Measurements from ENCODE around the gene MBOAT2. TPM values are rescaled to one million over a fixed set of nuclear protein-coding genes. Genes with fewer than 3 reads are reported as not detected.

Gene MBOAT2
- polyA plus RNA-seq, 1 donor, result 20.7 TPM

GRCh38 chr2:8888963-8889362 lies 114.5 kb downstream of the MBOAT2 start:
- Histone ChIP-seq H3K27ac (ENCODE audit: low read length) (no peak overlapping the region), H3K4me1 (ENCODE audit: control insufficient read depth, insufficient read depth, low read length) (peaks cover 8% of the 10 kb centered on the region), H3K4me3 (ENCODE audit: low read length) (no peak overlapping the region), H3K36me3 (ENCODE audit: control insufficient read depth, insufficient read depth, low read length) (no peaks in the 10 kb centered on the region), H3K9me3 (ENCODE audit: control insufficient read depth, low read depth, low read length) (no peaks in the 10 kb centered on the region), H3K27me3 (ENCODE audit: control insufficient read depth, insufficient read depth, low read length) (no peaks in the 10 kb centered on the region)
- no CpG with 5 or more reads among the region's 8 CpGs for WGBS (ENCODE audit: insufficient coverage, low lambda C conversion rate)
- DNase-seq, result no peak

DNA sequence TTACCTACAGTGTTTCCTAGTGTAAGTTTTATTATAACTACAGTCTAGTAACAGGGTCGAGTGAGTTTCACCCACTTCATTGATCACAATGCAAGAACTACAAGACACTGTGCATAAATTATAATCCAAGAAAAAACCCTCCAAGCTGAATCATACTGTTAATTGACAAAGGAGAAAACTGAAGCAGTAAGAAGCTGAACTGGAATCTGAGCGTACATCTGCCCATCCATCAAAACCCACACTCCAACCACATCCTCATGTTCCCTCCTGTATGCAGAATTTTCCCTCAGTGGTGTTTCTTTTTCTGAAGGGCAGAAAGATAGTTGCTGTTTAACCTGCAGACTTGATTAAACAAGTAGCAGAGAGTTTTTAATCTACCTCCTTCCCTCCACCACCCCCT lies 116.6 kb downstream of the MBOAT2 start:
- no peaks in the 10 kb centered on the region for H3K9me3 ChIP-seq (ENCODE audit: control insufficient read depth, low read depth, low read length)

DNA sequence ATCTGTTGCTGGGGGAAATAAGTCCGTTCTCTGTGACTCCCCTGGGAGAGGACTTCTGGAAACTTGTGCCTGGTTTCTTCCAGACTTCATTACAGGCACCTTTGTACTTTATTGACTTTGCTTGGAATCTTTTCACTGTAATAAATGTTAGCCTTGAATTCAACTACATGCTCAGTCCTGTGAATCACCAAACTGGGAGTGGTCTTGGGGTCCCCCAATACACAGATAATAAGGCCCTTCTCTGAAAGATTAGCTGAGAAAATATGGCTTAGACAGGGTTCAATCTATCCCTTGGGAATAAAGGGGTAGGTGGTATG lies 117.3 kb downstream of the MBOAT2 start:
- Histone ChIP-seq H3K4me1 (ENCODE audit: control insufficient read depth, insufficient read depth, low read length) (peaks cover 8% of the 10 kb centered on the region), H3K27me3 (ENCODE audit: control insufficient read depth, insufficient read depth, low read length) (no peaks in the 10 kb centered on the region), H3K36me3 (ENCODE audit: control insufficient read depth, insufficient read depth, low read length) (no peaks in the 10 kb centered on the region), H3K9me3 (ENCODE audit: control insufficient read depth, low read depth, low read length) (no peaks in the 10 kb centered on the region), H3K27ac (ENCODE audit: low read length) (peak overlapping the region; percentile 6), H3K4me3 (ENCODE audit: low read length) (no peak overlapping the region)
- WGBS (ENCODE audit: insufficient coverage, low lambda C conversion rate), result no CpG with 5 or more reads among the region's 1 CpG
- DNase-seq, result peak; percentile 13 to 67

More for the DNA sequence above, 116.6 kb downstream of the MBOAT2 start:
- Histone ChIP-seq H3K4me1 (ENCODE audit: control insufficient read depth, insufficient read depth, low read length) (peaks cover 8% of the 10 kb centered on the region), H3K27ac (ENCODE audit: low read length) (no peak overlapping the region), H3K27me3 (ENCODE audit: control insufficient read depth, insufficient read depth, low read length) (no peaks in the 10 kb centered on the region), H3K36me3 (ENCODE audit: control insufficient read depth, insufficient read depth, low read length) (no peaks in the 10 kb centered on the region), H3K4me3 (ENCODE audit: low read length) (no peak overlapping the region)
- no peak for DNase-seq
- WGBS (ENCODE audit: insufficient coverage, low lambda C conversion rate), result 71% methylated on average over 1 of the region's 2 CpGs

DNA sequence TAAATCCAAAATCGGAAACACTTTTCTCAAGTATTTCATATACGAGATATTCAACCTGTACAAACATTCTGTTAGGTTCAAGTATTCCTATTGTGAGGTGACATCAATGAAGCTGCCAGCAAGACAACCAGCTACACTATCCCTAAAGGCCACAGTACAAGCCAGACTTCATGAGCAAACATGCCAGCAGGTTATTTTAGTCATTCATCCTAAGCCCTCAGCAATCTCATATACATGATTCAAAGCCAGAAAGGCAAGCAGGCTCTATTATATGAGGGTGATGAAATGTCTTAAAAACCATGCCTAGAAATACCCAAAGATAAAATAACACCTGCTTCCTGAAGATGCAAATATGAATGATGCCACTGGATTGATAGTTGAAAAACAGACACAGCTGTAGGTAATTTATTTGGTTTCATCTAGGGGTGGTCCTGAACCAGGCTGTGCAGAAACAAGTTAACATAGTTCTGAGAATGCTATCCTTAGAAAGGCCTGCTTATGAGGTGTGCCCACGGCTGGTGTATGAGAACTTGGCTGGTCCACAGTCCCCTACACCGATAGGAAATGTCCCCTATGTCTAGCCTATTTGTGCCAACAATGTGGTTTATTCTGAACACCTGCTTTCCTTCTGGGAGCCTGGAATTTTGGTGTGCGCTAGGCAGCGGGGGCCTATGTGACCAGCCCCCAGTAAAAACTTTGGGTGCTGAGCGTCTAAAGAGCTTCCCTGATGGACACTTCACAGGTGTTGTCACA lies 117.9 kb downstream of the MBOAT2 start:
- no peak for DNase-seq

DNA sequence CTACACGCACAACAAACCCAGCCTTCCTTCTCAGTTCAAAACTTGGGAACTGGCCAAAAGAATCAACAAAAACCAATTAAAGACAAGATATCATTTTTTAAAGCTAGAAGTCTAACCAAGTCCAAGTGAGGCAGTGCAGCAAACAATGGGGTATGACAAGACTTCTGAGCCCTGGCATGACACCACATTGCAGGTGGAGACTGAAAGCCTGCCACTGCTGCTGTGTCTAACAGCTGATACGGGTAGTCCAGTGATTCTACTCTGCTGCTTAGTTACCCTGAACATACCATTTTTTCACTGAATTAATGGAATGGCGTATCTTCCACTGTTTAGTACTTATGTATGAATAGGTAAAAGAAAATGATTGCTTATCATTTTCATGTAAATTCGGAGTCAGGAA lies 118.7 kb downstream of the MBOAT2 start:
- WGBS (ENCODE audit: insufficient coverage, low lambda C conversion rate), result 100% methylated on average over 1 of the region's 4 CpGs

More for the DNA sequence above, 117.9 kb downstream of the MBOAT2 start:
- peaks cover 8% of the 10 kb centered on the region for H3K4me1 ChIP-seq (ENCODE audit: control insufficient read depth, insufficient read depth, low read length)
- H3K27me3 ChIP-seq (ENCODE audit: control insufficient read depth, insufficient read depth, low read length), result no peaks in the 10 kb centered on the region
- H3K4me3 ChIP-seq (ENCODE audit: low read length), result no peak overlapping the region
- no peaks in the 10 kb centered on the region for H3K9me3 ChIP-seq (ENCODE audit: control insufficient read depth, low read depth, low read length)
- H3K36me3 ChIP-seq (ENCODE audit: control insufficient read depth, insufficient read depth, low read length), result no peaks in the 10 kb centered on the region
- no CpG with 5 or more reads among the region's 7 CpGs for WGBS (ENCODE audit: insufficient coverage, low lambda C conversion rate)
- H3K27ac ChIP-seq (ENCODE audit: low read length), result peak overlapping the region; percentile 6

DNA sequence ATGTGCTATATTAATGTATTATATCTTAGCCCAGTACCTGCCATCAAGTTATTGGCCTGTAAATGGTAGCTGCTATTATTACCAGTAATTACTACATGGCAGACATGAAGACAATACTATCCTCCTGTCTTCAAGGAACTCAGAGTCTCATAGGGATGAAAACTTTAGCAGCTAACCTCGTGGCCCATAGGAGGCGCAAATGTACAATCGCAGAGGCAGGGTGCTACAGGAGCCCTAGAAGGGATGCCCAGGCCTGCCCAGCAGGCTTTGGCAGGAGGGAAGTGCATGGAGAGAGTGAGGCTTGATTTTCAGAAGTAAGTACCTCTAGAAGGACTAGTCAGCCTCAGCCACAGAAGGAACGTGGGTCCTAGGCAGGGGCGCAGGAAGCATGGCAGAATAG lies 121.4 kb downstream of the MBOAT2 start:
- Histone ChIP-seq H3K9me3 (ENCODE audit: control insufficient read depth, low read depth, low read length) (no peaks in the 10 kb centered on the region), H3K27me3 (ENCODE audit: control insufficient read depth, insufficient read depth, low read length) (no peaks in the 10 kb centered on the region), H3K4me3 (ENCODE audit: low read length) (no peak overlapping the region), H3K36me3 (ENCODE audit: control insufficient read depth, insufficient read depth, low read length) (no peaks in the 10 kb centered on the region), H3K27ac (ENCODE audit: low read length) (no peak overlapping the region), H3K4me1 (ENCODE audit: control insufficient read depth, insufficient read depth, low read length) (peaks cover 8% of the 10 kb centered on the region)
- DNase-seq, result no peak
- WGBS (ENCODE audit: insufficient coverage, low lambda C conversion rate), result no CpG with 5 or more reads among the region's 5 CpGs

More for the DNA sequence above, 118.7 kb downstream of the MBOAT2 start:
- no peak overlapping the region for H3K27ac ChIP-seq (ENCODE audit: low read length)
- no peak for DNase-seq
- H3K9me3 ChIP-seq (ENCODE audit: control insufficient read depth, low read depth, low read length), result no peaks in the 10 kb centered on the region
- no peak overlapping the region for H3K4me3 ChIP-seq (ENCODE audit: low read length)
- no peaks in the 10 kb centered on the region for H3K36me3 ChIP-seq (ENCODE audit: control insufficient read depth, insufficient read depth, low read length)
- H3K27me3 ChIP-seq (ENCODE audit: control insufficient read depth, insufficient read depth, low read length), result no peaks in the 10 kb centered on the region
- H3K4me1 ChIP-seq (ENCODE audit: control insufficient read depth, insufficient read depth, low read length), result peaks cover 8% of the 10 kb centered on the region

- WGBS (ENCODE audit: insufficient coverage, low lambda C conversion rate), result no CpG with 5 or more reads among the region's 4 CpGs
- Histone ChIP-seq H3K27me3 (ENCODE audit: control insufficient read depth, insufficient read depth, low read length) (no peaks in the 10 kb centered on the region), H3K4me1 (ENCODE audit: control insufficient read depth, insufficient read depth, low read length) (no peaks in the 10 kb centered on the region), H3K4me3 (ENCODE audit: low read length) (no peak overlapping the region), H3K36me3 (ENCODE audit: control insufficient read depth, insufficient read depth, low read length) (no peaks in the 10 kb centered on the region), H3K9me3 (ENCODE audit: control insufficient read depth, low read depth, low read length) (no peaks in the 10 kb centered on the region), H3K27ac (ENCODE audit: low read length) (no peak overlapping the region)
- no peak for DNase-seq
Measured at GRCh38 chr2:8877894-8878293, 125.6 kb downstream of the MBOAT2 start.

DNA sequence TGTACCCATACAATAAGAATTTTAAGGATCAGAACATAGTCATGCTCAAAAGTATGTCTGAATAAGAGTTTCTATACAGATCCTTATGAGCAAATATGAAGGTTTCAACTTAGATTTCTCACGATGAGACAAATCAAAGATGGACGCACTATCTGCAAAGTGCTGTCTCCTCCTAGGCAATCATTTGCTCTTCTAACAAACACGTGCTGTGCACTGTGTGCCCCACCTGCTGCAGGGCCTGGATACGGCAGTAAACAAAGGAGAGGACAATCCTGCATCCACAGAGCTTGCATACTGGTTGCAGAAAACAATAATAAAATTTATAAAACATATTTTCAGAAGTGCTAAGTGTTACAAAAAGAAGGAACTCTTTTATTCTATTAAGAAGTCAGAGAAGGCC lies 126.2 kb downstream of the MBOAT2 start:
- H3K4me1 ChIP-seq (ENCODE audit: control insufficient read depth, insufficient read depth, low read length), result no peaks in the 10 kb centered on the region
- no CpG with 5 or more reads among the region's 4 CpGs for WGBS (ENCODE audit: insufficient coverage, low lambda C conversion rate)
- no peaks in the 10 kb centered on the region for H3K27me3 ChIP-seq (ENCODE audit: control insufficient read depth, insufficient read depth, low read length)
- H3K27ac ChIP-seq (ENCODE audit: low read length), result no peak overlapping the region
- H3K36me3 ChIP-seq (ENCODE audit: control insufficient read depth, insufficient read depth, low read length), result no peaks in the 10 kb centered on the region
- H3K4me3 ChIP-seq (ENCODE audit: low read length), result no peak overlapping the region
- H3K9me3 ChIP-seq (ENCODE audit: control insufficient read depth, low read depth, low read length), result no peaks in the 10 kb centered on the region
- no peak for DNase-seq

- H3K4me3 ChIP-seq (ENCODE audit: low read length), result no peak overlapping the region
Measured at GRCh38 chr2:8876628-8877027, 126.9 kb downstream of the MBOAT2 start.

GRCh38 chr2:8872821-8873432 lies 130.6 kb downstream of the MBOAT2 start:
- Histone ChIP-seq H3K4me1 (ENCODE audit: control insufficient read depth, insufficient read depth, low read length) (no peaks in the 10 kb centered on the region), H3K27me3 (ENCODE audit: control insufficient read depth, insufficient read depth, low read length) (no peaks in the 10 kb centered on the region), H3K4me3 (ENCODE audit: low read length) (no peak overlapping the region), H3K36me3 (ENCODE audit: control insufficient read depth, insufficient read depth, low read length) (no peaks in the 10 kb centered on the region), H3K27ac (ENCODE audit: low read length) (no peak overlapping the region), H3K9me3 (ENCODE audit: control insufficient read depth, low read depth, low read length) (no peaks in the 10 kb centered on the region)
- DNase-seq, result peak; percentile 11 to 38
- 61% methylated on average over 3 of the region's 11 CpGs for whole genome bisulfite sequencing (ENCODE audit: insufficient coverage, low lambda C conversion rate)

More at GRCh38 chr2:8876628-8877027, 126.9 kb downstream of the MBOAT2 start:
- H3K36me3 ChIP-seq (ENCODE audit: control insufficient read depth, insufficient read depth, low read length), result no peaks in the 10 kb centered on the region
- H3K4me1 ChIP-seq (ENCODE audit: control insufficient read depth, insufficient read depth, low read length), result no peaks in the 10 kb centered on the region
- H3K27me3 ChIP-seq (ENCODE audit: control insufficient read depth, insufficient read depth, low read length), result no peaks in the 10 kb centered on the region
- no peaks in the 10 kb centered on the region for H3K9me3 ChIP-seq (ENCODE audit: control insufficient read depth, low read depth, low read length)
- no peak for DNase-seq
- H3K27ac ChIP-seq (ENCODE audit: low read length), result no peak overlapping the region

DNA sequence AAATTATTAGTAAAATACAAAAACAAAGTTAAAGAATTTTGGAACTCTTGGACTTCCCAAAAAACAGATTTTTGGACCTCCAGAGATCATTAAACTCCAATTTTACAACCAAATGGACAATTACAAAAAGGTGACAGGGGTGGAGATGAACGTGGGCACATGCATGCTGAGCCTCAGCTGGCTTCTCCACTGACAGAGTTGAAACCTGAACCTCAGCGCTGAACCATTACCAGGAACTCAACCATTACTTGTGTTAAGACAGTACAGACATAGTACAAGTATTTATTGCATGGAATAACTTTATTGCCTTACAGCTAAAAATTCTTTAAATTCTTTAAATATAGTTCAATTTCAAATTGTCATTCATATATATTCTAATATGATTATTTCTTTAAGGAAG lies 133.0 kb downstream of the MBOAT2 start:
- no peak overlapping the region for H3K27ac ChIP-seq (ENCODE audit: low read length)
- H3K4me3 ChIP-seq (ENCODE audit: low read length), result no peak overlapping the region
- no peaks in the 10 kb centered on the region for H3K36me3 ChIP-seq (ENCODE audit: control insufficient read depth, insufficient read depth, low read length)
- WGBS (ENCODE audit: insufficient coverage, low lambda C conversion rate), result 80% methylated on average over 1 of the region's 2 CpGs
- no peaks in the 10 kb centered on the region for H3K4me1 ChIP-seq (ENCODE audit: control insufficient read depth, insufficient read depth, low read length)
- H3K9me3 ChIP-seq (ENCODE audit: control insufficient read depth, low read depth, low read length), result no peaks in the 10 kb centered on the region
- DNase-seq, result no peak
- H3K27me3 ChIP-seq (ENCODE audit: control insufficient read depth, insufficient read depth, low read length), result no peaks in the 10 kb centered on the region

Data from large intestine (tissue), 3 donors.